Central memory CD4-positive, alpha-beta T cell (primary cell): Measurements from ENCODE around the gene MAP2K3.
"Not testable (repeated sequence)": the region's sequence is repeated elsewhere in the genome, so short reads cannot be mapped to it uniquely, and the experiment has no call there.

Source experiments
- DNase-seq: peaks from one replicate; pipeline ENCODE4 v3.0.0; 2022

MAP2K3 gene

GRCh38 chr17:21337981-21338625 is 53.6 kb downstream of the MAP2K3 start:
- DNase-seq: not testable (repeated sequence)

GRCh38 chr17:21339011-21339410 is 54.5 kb downstream of the MAP2K3 start:
- no peak for DNase-seq

GRCh38 chr17:21339571-21339970 is 55.1 kb downstream of the MAP2K3 start:
- DNase-seq: not testable (repeated sequence)

- not testable (repeated sequence) for DNase-seq
Measured at GRCh38 chr17:21340407-21340806, 55.9 kb downstream of the MAP2K3 start.

- DNase-seq: not testable (repeated sequence)
Measured at GRCh38 chr17:21341279-21341678, 56.8 kb downstream of the MAP2K3 start.

GRCh38 chr17:21341925-21342540 is 57.5 kb downstream of the MAP2K3 start:
- not testable (repeated sequence) for DNase-seq

GRCh38 chr17:21343061-21343949 is 58.8 kb downstream of the MAP2K3 start:
- not testable (repeated sequence) for DNase-seq

DNA sequence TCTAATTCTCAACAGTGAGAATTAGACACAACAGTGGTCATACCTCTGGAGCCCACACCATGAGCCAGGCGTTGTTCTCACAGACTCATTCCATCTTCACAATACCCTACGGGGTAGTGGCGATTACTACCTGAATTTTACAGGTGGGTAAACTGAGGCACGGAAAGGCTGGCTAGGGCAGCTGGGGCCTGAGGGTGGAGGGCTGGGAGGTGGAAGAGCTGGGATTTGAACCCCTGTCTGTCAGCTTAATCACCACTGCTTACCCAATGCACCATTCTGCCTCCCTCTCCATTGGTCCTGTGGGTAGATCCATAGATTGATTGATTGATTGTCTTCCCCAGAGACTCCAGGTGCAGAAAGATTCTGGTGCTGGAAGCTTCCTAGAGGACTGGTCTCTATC is 60.3 kb downstream of the MAP2K3 start:
- not testable (repeated sequence) for DNase-seq

- no peak for DNase-seq
Measured at GRCh38 chr17:21345236-21345635, 60.7 kb downstream of the MAP2K3 start.

DNA sequence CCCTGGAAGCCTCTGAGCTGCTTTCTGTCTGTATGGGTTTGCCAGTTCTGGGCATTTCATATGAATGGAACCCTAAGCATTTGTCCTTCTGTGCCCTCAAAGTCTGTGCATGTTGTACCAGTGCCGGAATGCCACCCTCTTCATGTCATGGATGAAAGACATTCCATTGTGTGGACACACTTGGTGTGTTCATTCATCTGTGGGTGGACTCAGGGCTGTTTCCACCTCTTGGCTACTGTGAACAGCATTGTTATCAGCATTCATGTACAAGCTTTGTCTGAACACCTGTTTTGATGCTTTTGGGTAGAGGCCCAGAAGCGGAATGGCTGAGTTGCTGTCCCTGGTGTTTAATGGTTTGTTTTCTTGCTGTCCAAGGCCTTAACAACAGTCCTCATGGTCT is 61.6 kb downstream of the MAP2K3 start:
- not testable (repeated sequence) for DNase-seq

GRCh38 chr17:21346651-21347250 is 62.2 kb downstream of the MAP2K3 start:
- not testable (repeated sequence) for DNase-seq

DNA sequence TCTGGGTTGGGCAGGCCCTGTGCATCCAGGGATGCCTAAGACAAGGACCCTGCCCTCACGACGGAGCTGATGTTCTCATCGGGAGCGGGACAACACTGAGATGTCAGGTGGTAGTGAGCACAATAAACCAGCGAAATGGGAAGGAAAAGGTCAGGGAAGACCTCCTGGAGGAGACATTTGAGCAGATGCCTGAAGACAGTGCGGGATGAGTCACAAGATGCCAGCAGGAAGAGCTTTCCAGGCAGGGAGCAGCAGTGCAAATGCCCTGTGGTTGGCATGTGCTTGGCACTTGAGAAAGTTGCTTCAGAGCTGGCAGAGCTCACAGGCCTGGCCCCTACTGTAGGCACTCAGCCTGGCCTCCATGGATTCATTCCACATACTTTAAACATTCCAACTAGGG is 63.1 kb downstream of the MAP2K3 start:
- DNase-seq: not testable (repeated sequence)

DNA sequence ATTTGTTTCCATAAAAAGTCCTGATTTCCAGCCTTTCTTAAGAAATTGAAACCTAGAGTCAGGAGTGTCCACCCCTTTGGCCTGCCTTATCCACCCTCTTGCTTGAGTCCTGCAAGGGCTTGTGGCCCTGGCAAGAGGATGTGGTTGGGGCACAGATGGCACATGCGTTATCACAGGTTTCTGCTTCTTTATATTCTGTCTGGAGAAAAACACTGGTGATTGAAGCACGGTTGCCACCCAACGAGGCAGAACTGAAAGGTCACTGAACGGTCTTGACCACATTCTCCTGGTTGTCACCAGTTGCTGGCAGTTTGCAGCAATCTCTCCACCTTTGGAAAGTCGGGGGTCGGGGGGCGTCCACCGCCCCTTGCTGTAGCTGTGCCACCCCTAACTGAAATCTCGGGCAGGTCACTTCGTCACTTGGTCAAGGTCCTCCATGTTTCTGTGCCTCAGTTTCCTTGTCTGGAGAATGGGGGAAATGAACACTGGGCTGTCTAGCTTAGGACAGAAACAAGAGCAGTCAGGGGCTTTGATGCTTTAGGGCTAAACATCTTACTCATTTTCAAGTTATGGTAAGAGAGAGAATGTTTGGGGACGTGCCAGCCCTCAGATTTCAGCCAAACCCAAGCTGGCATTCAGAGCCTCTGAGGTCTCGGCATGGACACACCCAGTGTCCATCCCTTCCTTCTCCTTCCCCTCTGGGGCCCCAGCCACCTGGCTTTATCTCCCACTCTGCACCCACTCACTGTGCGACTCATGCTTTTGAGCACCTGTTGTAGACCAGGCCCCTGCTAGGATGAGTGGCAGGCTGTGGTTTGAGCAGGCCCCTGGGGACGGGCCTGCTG is 63.8 kb downstream of the MAP2K3 start:
- not testable (repeated sequence) for DNase-seq

GRCh38 chr17:21348926-21349261 is 64.4 kb downstream of the MAP2K3 start:
- DNase-seq: not testable (repeated sequence)

DNA sequence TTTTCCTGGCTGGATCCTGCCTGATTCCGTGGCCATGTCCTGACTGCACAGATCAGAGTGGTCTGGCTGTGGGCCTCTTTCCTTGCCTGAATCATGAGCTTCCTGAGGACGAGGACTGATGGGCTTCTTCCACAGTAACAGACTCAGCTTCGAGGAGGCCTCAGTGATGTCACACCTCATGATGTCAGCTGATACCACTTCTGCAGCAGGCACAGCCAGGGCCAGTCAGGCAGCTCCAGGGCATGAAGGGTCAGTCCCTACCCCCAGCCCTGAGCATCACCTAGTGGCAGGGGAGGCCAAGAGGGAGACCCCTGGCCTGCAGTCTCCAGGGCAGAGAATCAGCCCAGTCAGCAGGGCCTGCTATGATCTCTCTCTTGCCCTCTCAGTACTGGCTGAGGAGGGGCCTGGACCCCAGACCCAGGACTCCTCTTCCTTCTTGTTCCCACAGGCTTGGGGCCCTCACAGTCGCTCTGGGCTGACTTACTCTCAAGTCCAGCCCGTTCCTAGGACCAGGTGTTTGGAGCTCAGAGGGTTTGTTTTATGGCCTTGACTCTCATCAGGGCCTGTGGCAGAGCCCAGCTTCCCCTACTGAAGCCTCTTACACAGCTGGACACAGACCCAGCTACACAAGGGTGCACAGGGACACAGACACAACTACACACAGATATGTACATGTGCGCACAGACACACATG is 65.0 kb downstream of the MAP2K3 start:
- DNase-seq: not testable (repeated sequence)

DNA sequence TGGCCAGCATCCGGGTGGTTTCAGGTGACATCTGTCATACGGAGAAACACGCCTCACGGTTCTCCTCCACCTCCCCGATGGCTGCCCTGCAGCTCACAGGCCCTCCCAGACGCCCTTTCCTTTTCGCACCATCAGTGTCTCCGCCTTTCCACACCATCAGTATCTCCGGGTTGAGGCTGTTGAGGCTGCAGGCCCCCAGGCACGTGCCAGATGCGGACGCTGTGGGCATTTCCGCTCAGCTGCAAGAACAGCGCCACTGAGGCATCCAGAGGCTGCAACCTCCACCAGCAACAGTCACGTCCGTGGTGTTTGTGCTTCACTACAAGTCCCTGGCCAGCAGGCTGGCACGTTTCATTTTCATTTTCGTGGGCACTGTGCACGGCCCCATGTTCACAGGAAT is 66.0 kb downstream of the MAP2K3 start:
- not testable (repeated sequence) for DNase-seq

DNA sequence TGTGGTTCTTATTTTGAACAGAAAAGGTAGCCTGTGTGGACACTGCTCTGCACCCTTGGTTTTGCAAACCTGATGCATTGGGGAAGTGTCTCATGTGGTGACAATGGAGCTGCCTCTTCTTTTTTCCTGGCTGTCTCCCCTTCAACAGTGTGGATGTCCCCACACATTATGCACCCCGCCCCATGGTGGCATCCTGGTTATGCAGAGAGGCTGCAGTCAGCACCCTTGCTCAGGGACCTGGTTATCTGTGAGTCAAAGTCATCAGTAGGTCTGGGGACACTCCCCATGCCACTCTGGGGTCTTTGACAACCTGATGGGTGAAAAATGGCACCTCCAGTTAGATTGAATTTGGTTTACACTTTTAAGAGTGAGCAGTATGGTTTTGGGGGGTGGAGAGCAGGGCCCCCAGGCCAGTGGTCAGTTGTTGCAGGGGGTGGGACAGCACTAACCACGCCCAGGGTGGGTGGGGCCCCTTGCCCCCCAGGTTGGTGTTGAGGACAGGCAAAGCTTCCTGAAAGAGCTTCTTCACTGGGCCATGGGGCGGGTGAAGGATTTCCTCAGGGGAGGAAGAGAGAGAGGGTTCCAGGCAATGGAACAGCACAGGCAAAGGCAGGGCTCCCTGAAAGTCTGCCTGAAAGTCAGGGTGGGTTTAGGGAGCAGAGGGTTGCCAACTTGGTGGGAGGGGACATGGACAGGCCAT is 67.0 kb downstream of the MAP2K3 start:
- DNase-seq: no peak

DNA sequence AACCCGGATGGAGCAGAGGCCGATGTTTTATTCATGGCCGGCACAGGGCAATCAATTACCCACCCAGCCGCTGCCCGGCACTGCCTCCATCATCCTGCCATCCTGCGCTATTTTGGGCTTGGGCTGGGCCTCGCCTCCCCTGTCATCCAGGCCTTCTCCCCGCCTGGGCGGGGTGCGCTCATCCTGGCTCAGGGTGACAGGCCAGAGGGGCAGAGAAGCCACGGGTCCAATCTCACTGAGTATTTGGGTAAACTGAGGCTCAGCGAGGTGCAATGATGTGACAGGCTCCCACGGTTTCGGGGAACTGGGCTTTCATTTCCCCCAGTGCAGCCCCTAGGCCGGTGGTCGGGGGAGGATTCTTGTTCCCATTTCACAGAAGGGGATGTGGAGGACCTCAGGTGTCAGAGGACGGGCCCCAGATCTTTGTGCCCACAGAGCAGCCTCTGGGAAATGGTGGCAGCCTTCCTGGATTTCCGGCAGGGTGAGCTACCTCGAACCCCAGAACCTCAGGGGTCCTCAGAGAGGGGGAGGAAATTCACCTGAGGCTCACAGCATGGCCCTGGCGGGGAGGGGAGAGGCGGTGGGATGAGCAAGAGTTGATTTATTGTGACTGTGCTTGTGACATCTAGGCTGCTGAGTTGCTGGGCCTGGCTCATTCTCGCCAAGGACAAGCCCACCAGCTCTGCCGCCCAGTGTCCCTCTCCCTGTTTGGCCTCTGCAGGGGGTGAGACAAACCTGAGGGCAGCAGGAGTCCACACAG is 67.9 kb downstream of the MAP2K3 start:
- no peak for DNase-seq

GRCh38 chr17:21352981-21353265 is 68.4 kb downstream of the MAP2K3 start:
- no peak for DNase-seq

DNA sequence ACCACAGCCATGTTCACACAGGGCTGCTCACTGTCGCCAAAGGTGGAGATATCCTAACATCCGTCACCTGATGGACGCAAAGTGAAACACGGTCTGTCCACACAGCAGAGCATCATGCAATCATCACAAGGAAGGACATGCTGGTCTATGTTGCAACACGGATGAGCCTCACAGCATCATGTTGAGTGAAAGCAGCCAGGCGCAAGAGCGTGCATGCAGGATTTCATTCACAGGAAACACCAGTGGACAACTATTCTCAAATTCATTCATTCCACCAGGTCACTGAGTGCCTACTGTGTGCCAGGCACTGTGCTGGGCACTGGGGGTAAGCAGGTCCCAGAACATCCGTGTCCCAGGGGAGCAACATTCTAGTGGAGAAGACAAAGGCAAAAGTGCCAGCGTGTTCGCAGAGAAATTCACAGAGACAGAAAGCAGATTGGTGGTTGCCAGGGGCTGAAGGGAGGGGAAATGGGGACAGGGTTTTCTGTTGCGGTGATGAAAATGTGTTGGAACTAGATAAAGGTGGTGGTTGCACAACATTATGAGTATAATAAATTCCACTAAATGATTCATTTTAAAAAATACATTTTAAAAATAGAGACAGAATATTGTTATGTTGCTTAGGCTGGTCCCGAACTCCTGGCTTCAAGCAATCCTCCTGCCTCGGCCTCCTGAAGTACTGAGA is 69.0 kb downstream of the MAP2K3 start:
- no peak for DNase-seq
